ENCODE data around the gene MBNL1.

MBNL1 gene

GRCh38 chr3:152241142-152242017 is 27.3 kb upstream of the MBNL1 start:
- peak overlapping the region; percentile 95 for H3K27ac ChIP-seq (ENCODE audit: low read length)
- ATAC-seq (ENCODE audit: insufficient read depth, low read depth) (peak; percentile 7; the same call in 2 of the 3 replicates), DNase-seq (peak; percentile 36)
- H3K36me3 ChIP-seq (ENCODE audit: insufficient read depth, low read length): no peaks in the 10 kb centered on the region
- no peaks in the 10 kb centered on the region for H3K27me3 ChIP-seq (ENCODE audit: insufficient read depth, low read length, poor library complexity)
- peak overlapping the region; percentile 45 for H2AFZ ChIP-seq (ENCODE audit: low read depth, low read length)
- no peaks in the 10 kb centered on the region for H4K20me1 ChIP-seq (ENCODE audit: insufficient read depth, low read length)
- H3K4me1 ChIP-seq (ENCODE audit: insufficient read depth, low read length): peaks cover 68% of the 10 kb centered on the region
- peak overlapping the region; percentile 55 for H3K4me2 ChIP-seq (ENCODE audit: insufficient read depth, low read length)
- H3K9ac ChIP-seq (ENCODE audit: low read depth, low read length): peak overlapping the region; percentile 80
- peaks cover 90% of the 10 kb centered on the region for H3K79me2 ChIP-seq (ENCODE audit: insufficient read depth, low read length)
- H3K4me3 ChIP-seq (ENCODE audit: low read depth in 1 of 2, low read length in 2 of 2): peak overlapping the region in 1 of 2 experiments; percentile 29; a peak in 2 of 4 replicates
- no peaks in the 10 kb centered on the region for H3K9me3 ChIP-seq (ENCODE audit: insufficient read depth, low read length, severe bottlenecking)
- no peak for TF ChIP-seq EZH2 (IDR thresholded peaks at IDR 0.05; ENCODE audit: borderline replicate concordance, low read depth, low read length, severe bottlenecking)

DNA sequence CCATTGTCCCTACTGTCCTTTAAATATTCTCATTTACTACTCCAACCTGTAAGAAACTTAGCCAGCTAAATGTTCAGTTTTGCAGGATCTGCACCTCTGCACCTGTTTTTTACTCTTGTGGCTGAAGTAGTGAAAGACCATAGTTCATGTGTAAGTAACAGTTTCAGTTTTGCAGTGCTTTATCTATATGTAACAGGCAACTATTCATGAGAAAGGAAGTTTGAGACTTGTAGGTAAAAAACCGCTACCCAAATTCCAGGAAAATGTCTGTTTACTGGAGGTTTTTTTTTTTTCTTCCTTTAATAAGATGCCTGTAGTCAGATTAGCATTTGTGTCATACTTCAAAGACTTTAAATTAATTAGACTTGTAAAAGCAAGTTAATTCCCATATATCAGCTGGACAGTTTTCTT is 25.4 kb upstream of the MBNL1 start:
- Histone ChIP-seq H3K27me3 (ENCODE audit: insufficient read depth, low read length, poor library complexity) (no peaks in the 10 kb centered on the region), H2AFZ (ENCODE audit: low read depth, low read length) (peak overlapping the region; percentile 39; the same call in 1 of the 2 replicates), H4K20me1 (ENCODE audit: insufficient read depth, low read length) (no peaks in the 10 kb centered on the region), H3K4me2 (ENCODE audit: insufficient read depth, low read length) (peak overlapping the region; percentile 55), H3K9me3 (ENCODE audit: insufficient read depth, low read length, severe bottlenecking) (no peaks in the 10 kb centered on the region), H3K4me1 (ENCODE audit: insufficient read depth, low read length) (peaks cover 57% of the 10 kb centered on the region), H3K9ac (ENCODE audit: low read depth, low read length) (peak overlapping the region; percentile 80), H3K27ac (ENCODE audit: low read length) (peak overlapping the region; percentile 95), H3K36me3 (ENCODE audit: insufficient read depth, low read length) (0 out of 2 replicates have a peak, but pooled peaks cover 3% of the 10 kb centered on the region), H3K4me3 (ENCODE audit: low read depth in 1 of 2, low read length in 2 of 2) (peak overlapping the region; percentile 62 to 74; a peak in 3 of 4 replicates), H3K79me2 (ENCODE audit: insufficient read depth, low read length) (peaks cover 91% of the 10 kb centered on the region)
- ATAC-seq (ENCODE audit: insufficient read depth, low read depth): peak; percentile 76
- DNase-seq: peak; percentile 55
- TF ChIP-seq, protein P1, sequence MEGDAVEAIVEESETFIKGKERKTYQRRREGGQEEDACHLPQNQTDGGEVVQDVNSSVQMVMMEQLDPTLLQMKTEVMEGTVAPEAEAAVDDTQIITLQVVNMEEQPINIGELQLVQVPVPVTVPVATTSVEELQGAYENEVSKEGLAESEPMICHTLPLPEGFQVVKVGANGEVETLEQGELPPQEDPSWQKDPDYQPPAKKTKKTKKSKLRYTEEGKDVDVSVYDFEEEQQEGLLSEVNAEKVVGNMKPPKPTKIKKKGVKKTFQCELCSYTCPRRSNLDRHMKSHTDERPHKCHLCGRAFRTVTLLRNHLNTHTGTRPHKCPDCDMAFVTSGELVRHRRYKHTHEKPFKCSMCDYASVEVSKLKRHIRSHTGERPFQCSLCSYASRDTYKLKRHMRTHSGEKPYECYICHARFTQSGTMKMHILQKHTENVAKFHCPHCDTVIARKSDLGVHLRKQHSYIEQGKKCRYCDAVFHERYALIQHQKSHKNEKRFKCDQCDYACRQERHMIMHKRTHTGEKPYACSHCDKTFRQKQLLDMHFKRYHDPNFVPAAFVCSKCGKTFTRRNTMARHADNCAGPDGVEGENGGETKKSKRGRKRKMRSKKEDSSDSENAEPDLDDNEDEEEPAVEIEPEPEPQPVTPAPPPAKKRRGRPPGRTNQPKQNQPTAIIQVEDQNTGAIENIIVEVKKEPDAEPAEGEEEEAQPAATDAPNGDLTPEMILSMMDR (IDR thresholded peaks at IDR 0.05; ENCODE audit: borderline replicate concordance, extremely low read depth, low read length, poor library complexity, severe bottlenecking): no peak
- no peak for TF ChIP-seq EZH2 (IDR thresholded peaks at IDR 0.05; ENCODE audit: borderline replicate concordance, low read depth, low read length, severe bottlenecking)

GRCh38 chr3:152243721-152244516 is 24.8 kb upstream of the MBNL1 start:
- no peaks in the 10 kb centered on the region for H4K20me1 ChIP-seq (ENCODE audit: insufficient read depth, low read length)
- H3K9ac ChIP-seq (ENCODE audit: low read depth, low read length): peak overlapping the region; percentile 80
- peak overlapping the region; percentile 95 for H3K27ac ChIP-seq (ENCODE audit: low read length)
- peak overlapping the region; percentile 39; the same call in 1 of the 2 replicates for H2AFZ ChIP-seq (ENCODE audit: low read depth, low read length)
- TF ChIP-seq, protein P1 (IDR thresholded peaks at IDR 0.05; ENCODE audit: borderline replicate concordance, extremely low read depth, low read length, poor library complexity, severe bottlenecking): no peak
- no peak for TF ChIP-seq EZH2 (IDR thresholded peaks at IDR 0.05; ENCODE audit: borderline replicate concordance, low read depth, low read length, severe bottlenecking)
- H3K4me2 ChIP-seq (ENCODE audit: insufficient read depth, low read length): peak overlapping the region; percentile 55
- peak overlapping the region; percentile 62 to 74 for H3K4me3 ChIP-seq (ENCODE audit: low read depth in 1 of 2, low read length in 2 of 2)
- H3K4me1 ChIP-seq (ENCODE audit: insufficient read depth, low read length): peaks cover 51% of the 10 kb centered on the region
- 0 out of 2 replicates have a peak, but pooled peaks cover 3% of the 10 kb centered on the region for H3K36me3 ChIP-seq (ENCODE audit: insufficient read depth, low read length)
- no peaks in the 10 kb centered on the region for H3K9me3 ChIP-seq (ENCODE audit: insufficient read depth, low read length, severe bottlenecking)
- DNase-seq (peak; percentile 67), ATAC-seq (ENCODE audit: insufficient read depth, low read depth) (peak; percentile 52)
- H3K79me2 ChIP-seq (ENCODE audit: insufficient read depth, low read length): peaks cover 87% of the 10 kb centered on the region
- no peaks in the 10 kb centered on the region for H3K27me3 ChIP-seq (ENCODE audit: insufficient read depth, low read length, poor library complexity)

All from DND-41 (cell line).